ENCODE data around the gene KLK6.

Gene KLK6

GRCh38 chr19:50931023-50931422, 38.4 kb downstream of the KLK6 start:
- no peak for DNase-seq (ENCODE audit: low read depth in 1 of 2, low spot score in 1 of 2)
- in situ Hi-C loops (cut with HindIII; ENCODE audit: low pct_unique_long_range_greater_than_20kb, low sequenced_read_pairs): no loop called here
- no peak for TF ChIP-seq JUND (IDR thresholded peaks at IDR 0.05; ENCODE audit: low read depth)

GRCh38 chr19:50928831-50929230, 40.6 kb downstream of the KLK6 start:
- in situ Hi-C loops (cut with HindIII; ENCODE audit: low pct_unique_long_range_greater_than_20kb, low sequenced_read_pairs): no loop called here
- no peak for TF ChIP-seq JUND (IDR thresholded peaks at IDR 0.05; ENCODE audit: low read depth)
- DNase-seq (ENCODE audit: low read depth in 1 of 2, low spot score in 1 of 2): peak in 1 of 2 experiments; percentile 24

- TF ChIP-seq JUND (IDR thresholded peaks at IDR 0.05; ENCODE audit: low read depth): no peak
- in situ Hi-C loops (cut with HindIII; ENCODE audit: low pct_unique_long_range_greater_than_20kb, low sequenced_read_pairs): no loop called here
- no peak for DNase-seq (ENCODE audit: low read depth in 1 of 2, low spot score in 1 of 2)
These were observed 43.2 kb downstream of the KLK6 start for GRCh38 chr19:50926144-50926543.

GRCh38 chr19:50925734-50926133, 43.7 kb downstream of the KLK6 start:
- in situ Hi-C loops (cut with HindIII; ENCODE audit: low pct_unique_long_range_greater_than_20kb, low sequenced_read_pairs): no loop called here
- TF ChIP-seq JUND (IDR thresholded peaks at IDR 0.05; ENCODE audit: low read depth): no peak
- no peak for DNase-seq (ENCODE audit: low read depth in 1 of 2, low spot score in 1 of 2)

- TF ChIP-seq JUND (IDR thresholded peaks at IDR 0.05; ENCODE audit: low read depth): no peak
- no peak for DNase-seq (ENCODE audit: low read depth in 1 of 2, low spot score in 1 of 2)
- in situ Hi-C loops (cut with HindIII; ENCODE audit: low pct_unique_long_range_greater_than_20kb, low sequenced_read_pairs): no loop called here
These were observed 44.8 kb downstream of the KLK6 start for GRCh38 chr19:50924586-50924985.

GRCh38 chr19:50922317-50922853, 47.0 kb downstream of the KLK6 start:
- TF ChIP-seq JUND (IDR thresholded peaks at IDR 0.05; ENCODE audit: low read depth): no peak
- in situ Hi-C loops (cut with HindIII; ENCODE audit: low pct_unique_long_range_greater_than_20kb, low sequenced_read_pairs): no loop called here

GRCh38 chr19:50921426-50922316, 47.7 kb downstream of the KLK6 start:
- DNase-seq (ENCODE audit: low read depth in 1 of 2, low spot score in 1 of 2): no peak
- no peak for TF ChIP-seq JUND (IDR thresholded peaks at IDR 0.05; ENCODE audit: low read depth)
- in situ Hi-C loops (cut with HindIII; ENCODE audit: low pct_unique_long_range_greater_than_20kb, low sequenced_read_pairs): no loop called here

More at GRCh38 chr19:50922317-50922853, 47.0 kb downstream of the KLK6 start:
- peak; percentile 59 to 85 for DNase-seq (ENCODE audit: low read depth in 1 of 2, low spot score in 1 of 2)

GRCh38 chr19:50916069-50916468, 53.3 kb downstream of the KLK6 start:
- no peak for TF ChIP-seq JUND (IDR thresholded peaks at IDR 0.05; ENCODE audit: low read depth)
- no peak for DNase-seq (ENCODE audit: low read depth in 1 of 2, low spot score in 1 of 2)
- in situ Hi-C loops (cut with HindIII; ENCODE audit: low pct_unique_long_range_greater_than_20kb, low sequenced_read_pairs): no loop called here

GRCh38 chr19:50912727-50913716, 56.4 kb downstream of the KLK6 start:
- no peak for DNase-seq (ENCODE audit: low read depth in 1 of 2, low spot score in 1 of 2)
- TF ChIP-seq JUND (IDR thresholded peaks at IDR 0.05; ENCODE audit: low read depth): no peak
- in situ Hi-C loops (cut with HindIII; ENCODE audit: low pct_unique_long_range_greater_than_20kb, low sequenced_read_pairs): no loop called here

GRCh38 chr19:50912102-50912599, 57.2 kb downstream of the KLK6 start:
- in situ Hi-C loops (cut with HindIII; ENCODE audit: low pct_unique_long_range_greater_than_20kb, low sequenced_read_pairs): no loop called here
- TF ChIP-seq JUND (IDR thresholded peaks at IDR 0.05; ENCODE audit: low read depth): no peak
- no peak for DNase-seq (ENCODE audit: low read depth in 1 of 2, low spot score in 1 of 2)

GRCh38 chr19:50911206-50912101, 57.9 kb downstream of the KLK6 start, which contains the start of gene KLK4:
Gene KLK4 (minus strand): TSS chr19:50911395. CDS start chr19:50910738, 657 bp downstream.
- no peak for DNase-seq (ENCODE audit: low read depth in 1 of 2, low spot score in 1 of 2)
- no peak for TF ChIP-seq JUND (IDR thresholded peaks at IDR 0.05; ENCODE audit: low read depth)
- in situ Hi-C loops (cut with HindIII; ENCODE audit: low pct_unique_long_range_greater_than_20kb, low sequenced_read_pairs): no loop called here

Measured in T47D (cell line).